Measurements from ENCODE around the gene CDK5.

The CDK5 gene

GRCh38 chr7:151073990-151074389 is 16.3 kb upstream of the CDK5 start:
- DNase-seq (ENCODE audit: low read depth) = no peak

DNA sequence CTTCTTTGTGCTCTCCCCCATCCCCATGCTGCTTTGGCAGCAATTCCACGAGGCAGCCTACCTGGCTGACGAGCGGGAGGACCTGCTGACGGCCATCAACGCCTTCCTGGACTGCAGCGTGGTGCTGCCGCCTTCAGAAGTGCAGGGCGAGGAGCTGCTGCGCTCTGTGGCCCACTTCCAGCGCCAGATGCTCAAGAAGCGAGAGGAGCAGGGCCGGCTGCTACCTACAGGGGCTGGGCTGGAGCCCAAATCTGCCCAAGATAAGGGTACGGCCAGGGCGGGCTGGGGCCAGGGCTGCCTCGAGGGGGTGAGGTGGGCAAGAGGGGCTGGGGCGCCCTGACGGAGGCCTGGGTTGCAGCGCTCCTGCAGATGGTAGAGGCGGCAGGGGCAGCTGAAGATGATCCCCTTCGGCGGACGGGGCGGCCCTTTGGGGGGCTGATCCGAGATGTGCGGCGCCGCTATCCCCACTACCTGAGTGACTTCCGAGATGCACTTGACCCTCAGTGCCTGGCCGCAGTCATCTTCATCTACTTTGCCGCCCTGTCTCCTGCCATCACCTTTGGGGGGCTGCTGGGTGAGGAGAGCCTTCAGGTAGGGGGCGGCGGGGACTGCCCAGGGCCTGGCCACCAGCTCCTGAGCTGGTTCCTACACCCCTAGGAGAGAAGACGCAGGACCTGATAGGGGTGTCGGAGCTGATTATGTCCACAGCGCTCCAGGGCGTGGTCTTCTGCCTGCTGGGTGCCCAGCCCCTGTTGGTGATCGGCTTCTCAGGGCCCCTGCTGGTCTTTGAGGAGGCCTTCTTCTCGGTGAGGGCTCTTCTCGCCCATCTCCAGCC is 13.6 kb upstream of the CDK5 start:
- no peak for DNase-seq (ENCODE audit: low read depth)

GRCh38 chr7:151070574-151070960 is 12.9 kb upstream of the CDK5 start:
- DNase-seq (ENCODE audit: low read depth) = no peak

GRCh38 chr7:151069841-151070573 is 12.3 kb upstream of the CDK5 start:
- DNase-seq (ENCODE audit: low read depth) = no peak

DNA sequence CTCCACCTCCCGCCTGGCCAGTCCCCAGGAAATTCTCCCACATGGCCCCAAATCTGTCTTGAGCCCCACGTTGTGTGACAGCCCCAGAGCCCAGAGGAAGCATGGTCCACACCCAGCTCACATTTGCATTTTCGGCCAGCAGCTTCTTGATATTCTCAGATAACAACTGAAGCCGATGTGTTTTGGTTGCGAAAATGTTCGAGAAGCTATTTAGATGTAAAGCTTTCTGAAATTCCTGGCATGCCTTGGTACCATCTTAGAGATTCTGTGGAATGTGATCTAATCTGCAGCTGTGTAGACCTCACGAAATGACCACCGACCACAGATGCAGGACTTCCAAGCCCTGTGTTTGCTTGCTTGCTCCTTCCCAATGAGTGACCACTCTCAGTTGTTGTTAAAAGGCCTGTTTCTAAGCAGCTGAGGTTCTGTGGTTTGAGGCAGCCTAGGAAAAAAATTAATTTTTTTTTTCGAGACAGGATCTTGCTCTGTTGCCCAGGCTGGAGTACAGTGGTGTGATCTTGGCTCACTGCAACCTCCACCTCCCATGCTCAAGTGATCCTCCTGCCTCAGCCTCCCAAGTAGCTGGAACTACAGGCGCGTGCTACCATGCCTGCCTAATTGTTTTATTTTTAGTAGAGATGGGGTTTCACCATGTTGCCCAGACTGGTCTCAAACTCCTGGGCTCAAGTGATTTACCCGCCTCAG is 10.5 kb upstream of the CDK5 start:
- no peak for DNase-seq (ENCODE audit: low read depth)

GRCh38 chr7:151066273-151066974 is 8.7 kb upstream of the CDK5 start:
- no peak for DNase-seq (ENCODE audit: low read depth)

GRCh38 chr7:151065516-151065915 is 7.8 kb upstream of the CDK5 start:
- DNase-seq (ENCODE audit: low read depth) = no peak

- DNase-seq (ENCODE audit: low read depth) = no peak
These were observed 7.3 kb upstream of the CDK5 start for GRCh38 chr7:151064993-151065392.

DNA sequence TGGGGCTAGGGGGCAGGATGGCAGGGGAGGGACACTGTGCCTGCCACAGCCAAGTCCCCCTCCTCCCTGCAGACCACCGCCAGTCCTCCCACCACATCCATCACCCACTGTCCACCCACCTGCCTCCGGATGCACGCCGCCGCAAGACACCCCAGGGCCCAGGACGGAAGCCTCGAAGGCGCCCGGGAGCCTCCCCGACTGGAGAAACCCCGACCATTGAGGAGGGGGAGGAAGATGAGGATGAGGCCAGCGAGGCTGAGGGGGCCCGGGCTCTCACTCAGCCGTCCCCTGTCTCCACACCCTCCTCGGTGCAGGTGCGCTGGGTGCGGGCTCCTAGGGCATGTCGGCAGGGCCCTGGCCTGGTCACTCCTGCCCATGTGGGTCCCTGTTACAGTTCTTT is 6.8 kb upstream of the CDK5 start:
- DNase-seq (ENCODE audit: low read depth) = no peak

- DNase-seq (ENCODE audit: low read depth) = no peak
These were observed 5.5 kb upstream of the CDK5 start for GRCh38 chr7:151063212-151063561.

- DNase-seq (ENCODE audit: low read depth) = no peak
These were observed 4.9 kb upstream of the CDK5 start for GRCh38 chr7:151062399-151063211.

- no peak for DNase-seq (ENCODE audit: low read depth)
These were observed 4.4 kb upstream of the CDK5 start for GRCh38 chr7:151062111-151062398.

DNA sequence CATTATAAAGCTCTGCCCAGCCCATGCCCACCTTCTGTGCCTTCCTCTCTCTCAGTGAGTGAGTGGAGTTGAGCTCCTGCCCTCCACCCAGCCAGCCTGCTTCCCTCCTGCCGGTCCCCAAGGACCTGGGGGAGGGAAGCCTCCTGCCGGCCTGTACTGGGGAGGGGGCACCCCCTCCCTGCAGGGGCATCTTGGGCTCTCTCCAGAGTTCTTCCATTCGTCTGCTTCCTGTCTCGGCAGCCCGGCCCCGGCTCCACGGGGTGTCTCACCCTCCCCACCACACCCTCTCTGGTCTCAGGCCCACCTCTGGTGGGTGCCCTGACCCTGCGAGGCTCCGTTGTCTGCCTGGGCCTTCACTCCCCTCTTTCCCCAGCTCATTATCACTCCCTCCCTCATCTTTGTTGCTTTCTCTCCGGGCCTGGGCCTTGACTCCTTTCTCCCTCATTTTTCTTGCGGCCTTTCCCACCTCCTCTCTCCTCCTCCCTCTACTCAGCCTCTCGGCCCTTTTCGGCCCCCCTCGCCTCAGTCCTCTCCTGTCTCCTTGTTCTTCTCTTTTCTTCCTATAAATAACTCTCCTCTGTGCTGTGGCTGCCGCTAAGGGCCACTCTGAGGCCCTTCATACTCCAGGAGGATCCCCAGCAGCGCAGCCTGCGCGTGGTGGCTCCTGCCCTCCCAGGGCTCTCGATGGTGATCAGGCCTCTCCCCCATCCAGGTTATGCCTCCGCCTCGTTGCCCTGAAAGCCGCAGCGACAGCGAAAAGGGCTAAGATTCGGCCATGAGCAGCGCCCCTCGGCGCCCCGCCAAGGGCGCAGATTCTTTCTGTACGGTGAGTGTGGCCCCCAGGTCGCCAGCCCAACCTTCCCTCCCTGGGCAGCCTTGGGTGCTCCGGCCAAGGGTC is 3.8 kb upstream of the CDK5 start:
- no peak for DNase-seq (ENCODE audit: low read depth)

GRCh38 chr7:151060416-151061212 is 2.9 kb upstream of the CDK5 start:
- DNase-seq (ENCODE audit: low read depth) = peak; percentile 15

- DNase-seq (ENCODE audit: low read depth) = no peak
These were observed 2.4 kb upstream of the CDK5 start for GRCh38 chr7:151060113-151060415.

GRCh38 chr7:151059367-151060112 is 1.8 kb upstream of the CDK5 start, which contains the start of gene SLC4A2:
Gene SLC4A2, plus strand, starts transcription at chr7:151059589. Its CDS starts 2,399 bp downstream, at chr7:151061988.
- DNase-seq (ENCODE audit: low read depth) = peak; percentile 64

DNA sequence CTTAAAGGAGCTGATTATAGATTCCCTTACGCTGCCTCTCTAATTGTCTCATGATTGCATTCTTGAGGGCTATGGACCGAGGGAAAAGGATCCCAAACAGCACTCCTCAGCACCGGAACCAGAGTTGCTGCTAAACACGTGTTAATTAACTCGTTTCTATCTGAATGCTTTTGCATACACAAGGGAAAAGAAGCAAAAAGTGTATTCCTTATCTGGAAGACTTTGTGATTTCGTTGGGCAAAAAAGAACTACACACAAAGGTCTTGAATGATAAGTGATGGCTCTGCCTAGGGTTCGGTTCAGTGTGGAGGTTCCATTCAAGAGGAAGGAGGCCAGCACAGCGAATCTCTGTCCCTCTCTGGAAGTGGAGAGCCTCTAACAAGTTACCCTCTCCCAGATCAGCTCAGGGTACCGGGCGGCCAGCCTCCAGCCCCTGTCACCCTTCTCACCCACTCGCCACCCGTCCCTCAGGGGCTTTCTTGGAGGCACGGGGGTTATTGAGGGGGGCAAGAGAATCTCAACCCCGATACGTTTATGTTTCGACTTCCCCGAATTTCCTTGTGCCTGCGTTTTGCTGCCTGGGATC is 1.2 kb upstream of the CDK5 start:
- no peak for DNase-seq (ENCODE audit: low read depth)

GRCh38 chr7:151057989-151058780 is 488 bp upstream of the CDK5 start:
- peak; percentile 92 for DNase-seq (ENCODE audit: low read depth)

Data from activated T-cell treated with anti-CD3 and anti-CD28 coated beads for 48 hours (primary cell).